WTC11 (cell line): ENCODE data around the gene CLEC18A. TPM values are rescaled to one million over a fixed set of nuclear protein-coding genes. Genes with fewer than 3 reads are reported as not detected.
"Not testable (repeated sequence)": the region's sequence is repeated elsewhere in the genome, so short reads cannot be mapped to it uniquely, and the experiment has no call there.

Experiments used
- ATAC-seq: fragments of 200-7000 bp; cut with Tn5 transposase; 2 replicates; pipeline ENCODE4 v1.10.0; 2021; ENCODE audit warnings: mild to moderate bottlenecking, moderate library complexity
- CTCF ChIA-PET: fragments of 300-600 bp; sonication (Branson Sonifier 250); formaldehyde crosslinking; loops from one replicate; lab custom pipeline; 2021; ENCODE audit warnings: antibody characterized with exemption; lab: Charles Lee
- POLR2A ChIA-PET: fragments of 350-600 bp; sonication (Branson Sonifier 250); formaldehyde crosslinking; loops from one replicate; lab custom pipeline; 2021; ENCODE audit warnings: antibody characterized with exemption; lab: Charles Lee
- DNase-seq: peaks from one replicate; pipeline ENCODE4 v3.0.0; 2021; ENCODE audit warnings: low spot score
- H3K27ac Mint-ChIP-seq: 2 replicates; pipeline ENCODE4 v1.8.0; 2021; ENCODE audit warnings: mixed read lengths
- H3K27me3 Mint-ChIP-seq: 2 replicates; pipeline ENCODE4 v1.8.0; 2021; ENCODE audit warnings: low read depth, mild to moderate bottlenecking, moderate library complexity, mixed read lengths
- H3K36me3 Mint-ChIP-seq: 2 replicates; pipeline ENCODE4 v1.8.0; 2021; ENCODE audit warnings: mixed read lengths
- H3K4me1 Mint-ChIP-seq: 2 replicates; pipeline ENCODE4 v1.8.0; 2022; ENCODE audit warnings: mixed read lengths
- H3K4me3 Mint-ChIP-seq: 2 replicates; pipeline ENCODE4 v1.8.0; 2021; ENCODE audit warnings: mild to moderate bottlenecking, moderate library complexity, mixed read lengths
- H3K9me3 Mint-ChIP-seq: 2 replicates; pipeline ENCODE4 v1.8.0; 2021; ENCODE audit warnings: mixed read lengths
- ESRRA ChIP-seq: sonication (generic); formaldehyde crosslinking; IDR thresholded peaks from 2 replicates; pipeline ENCODE4 v1.8.1; 2022; ENCODE audit warnings: mild to moderate bottlenecking, missing genetic modification reagents, borderline replicate concordance
- GABPB1 ChIP-seq: sonication (generic); formaldehyde crosslinking; IDR thresholded peaks from 2 replicates; pipeline ENCODE4 v1.8.1; 2023; ENCODE audit warnings: mild to moderate bottlenecking, missing genetic modification reagents
- HMGA2 ChIP-seq: fragments of 250-450 bp; sonication (Bioruptor Pico); IDR thresholded peaks from 2 replicates; pipeline ENCODE4 v1.4.0; 2021; ENCODE audit warnings: mild to moderate bottlenecking, moderate library complexity
- IRF2 ChIP-seq: sonication (generic); formaldehyde crosslinking; IDR thresholded peaks from 2 replicates; pipeline ENCODE4 v1.8.0; 2022; ENCODE audit warnings: low read depth, missing genetic modification reagents, borderline replicate concordance
- JAZF1 ChIP-seq: fragments of 250-450 bp; sonication (Bioruptor Pico); IDR thresholded peaks from 2 replicates; pipeline ENCODE4 v1.9.0; 2021; ENCODE audit warnings: moderate library complexity, mild to moderate bottlenecking, inconsistent platforms
- NFATC4 ChIP-seq: fragments of 250-450 bp; sonication (Bioruptor Pico); IDR thresholded peaks from 2 replicates; pipeline ENCODE4 v1.9.0; 2021; ENCODE audit warnings: mild to moderate bottlenecking
- PRRX2 ChIP-seq: fragments of 250-450 bp; sonication (Bioruptor Pico); IDR thresholded peaks from 2 replicates; pipeline ENCODE4 v1.8.0; 2021; ENCODE audit warnings: mild to moderate bottlenecking
- TEAD1 ChIP-seq: sonication (generic); formaldehyde crosslinking; IDR thresholded peaks from 2 replicates; pipeline ENCODE4 v1.8.0; 2022; ENCODE audit warnings: mild to moderate bottlenecking, missing genetic modification reagents
- total RNA-seq: library from RNA; stranded (reverse); gene quantifications from 3 replicates; pipeline ENCODE4 v1.2.3, GENCODE V29; 2021
- TF ChIP-seq, protein P1 (sequence below): sonication (generic); formaldehyde crosslinking; IDR thresholded peaks from 2 replicates; pipeline ENCODE4 v1.8.0; 2023; ENCODE audit warnings: mild to moderate bottlenecking, missing genetic modification reagents
- TF ChIP-seq, protein P2 (sequence below): sonication (generic); formaldehyde crosslinking; IDR thresholded peaks from 2 replicates; pipeline ENCODE4 v1.8.0; 2022; ENCODE audit warnings: mild to moderate bottlenecking, missing genetic modification reagents
- TF ChIP-seq, protein P3 (sequence below): sonication (generic); formaldehyde crosslinking; IDR thresholded peaks from 2 replicates; pipeline ENCODE4 v1.8.1; 2023; ENCODE audit warnings: mild to moderate bottlenecking, missing genetic modification reagents
- TF ChIP-seq, protein P4 (sequence below): sonication (generic); formaldehyde crosslinking; IDR thresholded peaks from 2 replicates; pipeline ENCODE4 v1.8.0; 2022; ENCODE audit warnings: mild to moderate bottlenecking, missing genetic modification reagents
- TF ChIP-seq, protein P5 (sequence below): sonication (generic); formaldehyde crosslinking; IDR thresholded peaks from 2 replicates; pipeline ENCODE4 v1.8.0; 2023; ENCODE audit warnings: missing genetic modification reagents
- TF ChIP-seq, protein P6 (sequence below): sonication (generic); formaldehyde crosslinking; IDR thresholded peaks from 2 replicates; pipeline ENCODE4 v1.8.1; 2022; ENCODE audit warnings: low read depth, missing genetic modification reagents, borderline replicate concordance

The CLEC18A gene
- total RNA-seq, 1 experiment from 2014 or later: 0.26 TPM

DNA sequence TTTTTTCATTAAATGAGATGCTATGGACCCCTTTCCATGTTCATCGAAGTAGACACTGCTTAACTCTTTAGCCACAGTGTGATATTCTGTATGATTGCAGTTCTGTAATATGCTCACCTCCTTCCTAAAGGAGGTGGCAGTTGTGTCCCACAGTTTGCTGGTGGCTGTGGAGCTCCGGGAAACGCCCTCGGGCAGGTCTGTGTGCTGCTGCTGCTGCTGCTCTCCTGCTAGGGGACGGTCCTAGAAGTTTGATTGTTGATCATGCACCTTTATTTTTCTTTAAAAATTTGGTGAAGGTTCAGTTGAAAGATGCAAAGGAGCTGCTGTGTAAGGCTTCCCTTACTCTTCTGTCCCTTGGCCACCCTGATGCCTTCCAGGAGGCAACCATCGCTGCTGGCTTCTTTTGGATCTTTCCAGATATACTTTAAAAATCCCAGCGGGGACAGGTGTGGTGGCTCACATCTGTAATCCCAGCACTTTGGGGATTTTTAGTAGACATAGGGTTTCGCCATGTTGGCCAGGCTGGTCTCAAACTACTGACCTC, 8.4 kb upstream of the CLEC18A start:
- H3K27ac Mint-ChIP-seq: no peak overlapping the region
- TF ChIP-seq, protein P1, sequence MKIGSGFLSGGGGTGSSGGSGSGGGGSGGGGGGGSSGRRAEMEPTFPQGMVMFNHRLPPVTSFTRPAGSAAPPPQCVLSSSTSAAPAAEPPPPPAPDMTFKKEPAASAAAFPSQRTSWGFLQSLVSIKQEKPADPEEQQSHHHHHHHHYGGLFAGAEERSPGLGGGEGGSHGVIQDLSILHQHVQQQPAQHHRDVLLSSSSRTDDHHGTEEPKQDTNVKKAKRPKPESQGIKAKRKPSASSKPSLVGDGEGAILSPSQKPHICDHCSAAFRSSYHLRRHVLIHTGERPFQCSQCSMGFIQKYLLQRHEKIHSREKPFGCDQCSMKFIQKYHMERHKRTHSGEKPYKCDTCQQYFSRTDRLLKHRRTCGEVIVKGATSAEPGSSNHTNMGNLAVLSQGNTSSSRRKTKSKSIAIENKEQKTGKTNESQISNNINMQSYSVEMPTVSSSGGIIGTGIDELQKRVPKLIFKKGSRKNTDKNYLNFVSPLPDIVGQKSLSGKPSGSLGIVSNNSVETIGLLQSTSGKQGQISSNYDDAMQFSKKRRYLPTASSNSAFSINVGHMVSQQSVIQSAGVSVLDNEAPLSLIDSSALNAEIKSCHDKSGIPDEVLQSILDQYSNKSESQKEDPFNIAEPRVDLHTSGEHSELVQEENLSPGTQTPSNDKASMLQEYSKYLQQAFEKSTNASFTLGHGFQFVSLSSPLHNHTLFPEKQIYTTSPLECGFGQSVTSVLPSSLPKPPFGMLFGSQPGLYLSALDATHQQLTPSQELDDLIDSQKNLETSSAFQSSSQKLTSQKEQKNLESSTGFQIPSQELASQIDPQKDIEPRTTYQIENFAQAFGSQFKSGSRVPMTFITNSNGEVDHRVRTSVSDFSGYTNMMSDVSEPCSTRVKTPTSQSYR: no peak
- TF ChIP-seq, protein P2, sequence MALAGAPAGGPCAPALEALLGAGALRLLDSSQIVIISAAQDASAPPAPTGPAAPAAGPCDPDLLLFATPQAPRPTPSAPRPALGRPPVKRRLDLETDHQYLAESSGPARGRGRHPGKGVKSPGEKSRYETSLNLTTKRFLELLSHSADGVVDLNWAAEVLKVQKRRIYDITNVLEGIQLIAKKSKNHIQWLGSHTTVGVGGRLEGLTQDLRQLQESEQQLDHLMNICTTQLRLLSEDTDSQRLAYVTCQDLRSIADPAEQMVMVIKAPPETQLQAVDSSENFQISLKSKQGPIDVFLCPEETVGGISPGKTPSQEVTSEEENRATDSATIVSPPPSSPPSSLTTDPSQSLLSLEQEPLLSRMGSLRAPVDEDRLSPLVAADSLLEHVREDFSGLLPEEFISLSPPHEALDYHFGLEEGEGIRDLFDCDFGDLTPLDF (CRISPR knock-in tag): no peak
- TF ChIP-seq, protein P3, sequence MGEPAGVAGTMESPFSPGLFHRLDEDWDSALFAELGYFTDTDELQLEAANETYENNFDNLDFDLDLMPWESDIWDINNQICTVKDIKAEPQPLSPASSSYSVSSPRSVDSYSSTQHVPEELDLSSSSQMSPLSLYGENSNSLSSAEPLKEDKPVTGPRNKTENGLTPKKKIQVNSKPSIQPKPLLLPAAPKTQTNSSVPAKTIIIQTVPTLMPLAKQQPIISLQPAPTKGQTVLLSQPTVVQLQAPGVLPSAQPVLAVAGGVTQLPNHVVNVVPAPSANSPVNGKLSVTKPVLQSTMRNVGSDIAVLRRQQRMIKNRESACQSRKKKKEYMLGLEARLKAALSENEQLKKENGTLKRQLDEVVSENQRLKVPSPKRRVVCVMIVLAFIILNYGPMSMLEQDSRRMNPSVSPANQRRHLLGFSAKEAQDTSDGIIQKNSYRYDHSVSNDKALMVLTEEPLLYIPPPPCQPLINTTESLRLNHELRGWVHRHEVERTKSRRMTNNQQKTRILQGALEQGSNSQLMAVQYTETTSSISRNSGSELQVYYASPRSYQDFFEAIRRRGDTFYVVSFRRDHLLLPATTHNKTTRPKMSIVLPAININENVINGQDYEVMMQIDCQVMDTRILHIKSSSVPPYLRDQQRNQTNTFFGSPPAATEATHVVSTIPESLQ (CRISPR knock-in tag): no peak
- TF ChIP-seq, protein P4, sequence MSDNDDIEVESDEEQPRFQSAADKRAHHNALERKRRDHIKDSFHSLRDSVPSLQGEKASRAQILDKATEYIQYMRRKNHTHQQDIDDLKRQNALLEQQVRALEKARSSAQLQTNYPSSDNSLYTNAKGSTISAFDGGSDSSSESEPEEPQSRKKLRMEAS (CRISPR knock-in tag): no peak
- TF ChIP-seq NFATC4 (CRISPR knock-in tag) (no peak), IRF2 (CRISPR knock-in tag) (no peak), HMGA2 (no peak), ESRRA (CRISPR knock-in tag) (no peak), GABPB1 (CRISPR knock-in tag) (no peak), PRRX2 (no peak), TEAD1 (no peak), JAZF1 (CRISPR knock-in tag) (no peak)
- TF ChIP-seq, protein P5, sequence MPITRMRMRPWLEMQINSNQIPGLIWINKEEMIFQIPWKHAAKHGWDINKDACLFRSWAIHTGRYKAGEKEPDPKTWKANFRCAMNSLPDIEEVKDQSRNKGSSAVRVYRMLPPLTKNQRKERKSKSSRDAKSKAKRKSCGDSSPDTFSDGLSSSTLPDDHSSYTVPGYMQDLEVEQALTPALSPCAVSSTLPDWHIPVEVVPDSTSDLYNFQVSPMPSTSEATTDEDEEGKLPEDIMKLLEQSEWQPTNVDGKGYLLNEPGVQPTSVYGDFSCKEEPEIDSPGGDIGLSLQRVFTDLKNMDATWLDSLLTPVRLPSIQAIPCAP (CRISPR knock-in tag): no peak
- TF ChIP-seq, protein P6, sequence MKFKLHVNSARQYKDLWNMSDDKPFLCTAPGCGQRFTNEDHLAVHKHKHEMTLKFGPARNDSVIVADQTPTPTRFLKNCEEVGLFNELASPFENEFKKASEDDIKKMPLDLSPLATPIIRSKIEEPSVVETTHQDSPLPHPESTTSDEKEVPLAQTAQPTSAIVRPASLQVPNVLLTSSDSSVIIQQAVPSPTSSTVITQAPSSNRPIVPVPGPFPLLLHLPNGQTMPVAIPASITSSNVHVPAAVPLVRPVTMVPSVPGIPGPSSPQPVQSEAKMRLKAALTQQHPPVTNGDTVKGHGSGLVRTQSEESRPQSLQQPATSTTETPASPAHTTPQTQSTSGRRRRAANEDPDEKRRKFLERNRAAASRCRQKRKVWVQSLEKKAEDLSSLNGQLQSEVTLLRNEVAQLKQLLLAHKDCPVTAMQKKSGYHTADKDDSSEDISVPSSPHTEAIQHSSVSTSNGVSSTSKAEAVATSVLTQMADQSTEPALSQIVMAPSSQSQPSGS (CRISPR knock-in tag): no peak
- H3K36me3 Mint-ChIP-seq: peaks cover 9% of the 10 kb centered on the region
- H3K9me3 Mint-ChIP-seq: no peaks in the 10 kb centered on the region
- CTCF ChIA-PET: interaction anchor here (1.0 kb wide), 1 partner anchor 12 kb away, joined by 3 read pairs; no protein-coding TSS in a partner anchor
- DNase-seq (no peak), ATAC-seq (no peak)
- H3K4me3 Mint-ChIP-seq: no peak overlapping the region
- POLR2A ChIA-PET: no interaction called here
- H3K27me3 Mint-ChIP-seq: no peaks in the 10 kb centered on the region
- no peaks in the 10 kb centered on the region for H3K4me1 Mint-ChIP-seq

DNA sequence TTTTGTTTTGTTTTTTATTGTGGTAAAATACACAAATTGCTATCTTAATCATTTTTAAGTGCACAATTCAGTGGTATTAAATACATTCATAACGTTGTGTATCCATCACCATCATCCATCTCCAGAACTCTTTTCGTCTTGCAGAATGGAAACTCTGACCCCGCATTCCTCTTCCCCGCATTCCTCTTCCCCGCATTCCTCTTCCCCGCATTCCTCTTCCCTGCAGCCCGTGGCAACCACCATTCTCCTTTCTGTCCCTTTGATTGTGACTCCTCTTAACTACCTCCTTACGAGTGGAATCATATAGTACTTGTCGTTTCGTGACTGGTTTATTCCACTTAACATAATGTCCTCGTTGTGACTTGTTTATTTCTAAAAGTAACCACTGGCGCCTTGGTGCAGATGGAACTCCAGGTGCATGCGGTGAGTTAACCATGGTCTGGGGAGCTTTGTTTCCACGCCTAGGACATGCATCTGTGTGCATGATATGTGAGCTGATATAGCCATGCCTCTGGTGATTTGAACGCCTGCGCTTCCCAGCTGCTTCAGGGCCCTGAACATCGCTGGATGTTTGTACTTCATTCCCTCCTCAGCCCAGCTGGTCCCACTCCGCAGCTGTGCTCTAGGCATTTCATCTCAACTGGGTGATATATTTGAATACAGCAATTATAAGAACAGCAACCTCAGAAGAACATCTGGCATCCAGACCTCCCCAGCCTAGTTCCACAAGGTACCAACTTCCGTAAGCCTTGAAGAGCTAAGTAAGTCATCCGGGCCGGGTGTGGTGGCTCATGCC, 7.7 kb upstream of the CLEC18A start:
- H3K27ac Mint-ChIP-seq: peak overlapping the region; percentile 23; the same call in 1 of the 2 replicates
- H3K9me3 Mint-ChIP-seq, ATAC-seq, H3K4me3 Mint-ChIP-seq, POLR2A ChIA-PET, H3K4me1 Mint-ChIP-seq, H3K27me3 Mint-ChIP-seq, H3K36me3 Mint-ChIP-seq, DNase-seq: not testable (repeated sequence)
- CTCF ChIA-PET: interaction anchor here (1.0 kb wide), 1 partner anchor 13 kb away, joined by 3 read pairs; no protein-coding TSS in a partner anchor

DNA sequence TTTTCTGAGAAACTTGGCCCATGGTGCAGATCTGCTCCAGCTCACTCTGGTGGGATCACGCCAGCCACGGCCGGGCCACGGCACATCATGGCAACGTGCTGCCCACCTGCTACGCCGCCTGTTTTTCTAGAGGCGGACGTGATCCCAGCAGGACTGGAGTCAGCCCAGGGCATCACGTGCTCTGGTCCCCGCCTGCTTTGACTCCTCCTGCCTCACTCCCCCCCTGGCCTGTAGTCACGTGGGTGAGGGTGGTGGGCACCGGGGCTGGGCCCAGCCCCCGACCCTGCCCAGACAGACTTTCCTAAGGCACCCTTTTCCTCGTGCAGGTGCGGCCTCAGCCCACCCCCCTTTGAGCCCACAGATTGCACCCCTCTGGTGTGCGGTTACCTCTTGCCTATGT, 723 bp upstream of the CLEC18A start:
- H3K27ac Mint-ChIP-seq, H3K9me3 Mint-ChIP-seq, DNase-seq, H3K27me3 Mint-ChIP-seq, POLR2A ChIA-PET, H3K36me3 Mint-ChIP-seq, CTCF ChIA-PET, H3K4me3 Mint-ChIP-seq, H3K4me1 Mint-ChIP-seq, ATAC-seq: not testable (repeated sequence)

DNA sequence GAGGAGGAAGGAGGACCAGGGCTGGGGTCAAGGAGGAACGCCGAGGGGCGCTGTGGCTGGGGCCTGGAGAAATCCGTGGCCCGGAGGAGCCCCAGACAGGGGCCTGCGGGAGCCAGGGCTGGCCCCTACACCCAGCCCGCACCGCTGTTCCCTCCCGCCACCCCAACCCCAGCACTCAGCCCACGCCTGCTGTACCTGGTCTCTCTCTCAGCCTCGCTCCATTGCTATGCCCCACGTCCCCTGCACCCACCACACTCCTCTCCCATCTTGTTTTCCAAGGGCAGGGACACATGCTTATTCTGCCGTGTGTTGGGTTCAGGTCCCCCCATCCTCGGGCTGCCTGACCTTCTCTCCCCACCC, 518 bp downstream of the CLEC18A start:
- not testable (repeated sequence) for H3K36me3 Mint-ChIP-seq

DNA sequence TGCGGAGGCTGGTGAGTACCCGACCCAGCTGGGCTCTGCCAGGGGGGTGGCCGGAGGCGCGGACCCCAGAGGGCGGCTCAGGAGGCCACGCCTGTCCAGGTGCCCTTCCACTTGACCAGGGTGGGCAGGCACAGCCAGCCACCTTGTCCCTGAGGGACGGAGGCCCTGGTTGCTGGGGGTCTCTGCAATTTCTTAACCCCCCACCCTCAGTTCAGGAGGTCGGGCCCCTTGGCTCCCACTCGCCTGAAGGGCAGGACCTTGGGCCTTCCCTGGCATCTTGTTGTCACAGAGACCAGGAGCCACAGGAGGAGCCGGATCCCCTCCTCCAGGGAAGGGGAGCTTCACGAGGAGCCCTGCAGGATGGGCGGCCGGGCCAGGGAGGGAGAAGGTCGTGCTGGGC, 982 bp downstream of the CLEC18A start:
- H3K36me3 Mint-ChIP-seq, POLR2A ChIA-PET, CTCF ChIA-PET, H3K4me1 Mint-ChIP-seq, H3K9me3 Mint-ChIP-seq, H3K27me3 Mint-ChIP-seq, DNase-seq, H3K27ac Mint-ChIP-seq, H3K4me3 Mint-ChIP-seq: not testable (repeated sequence)
- peak; percentile 51 for ATAC-seq

More for the DNA sequence above, 518 bp downstream of the CLEC18A start:
- H3K4me1 Mint-ChIP-seq, DNase-seq, H3K27me3 Mint-ChIP-seq, CTCF ChIA-PET, POLR2A ChIA-PET, H3K9me3 Mint-ChIP-seq, H3K27ac Mint-ChIP-seq, ATAC-seq, H3K4me3 Mint-ChIP-seq: not testable (repeated sequence)
